Activated CD8-positive, alpha-beta memory T cell treated with anti-CD3 and anti-CD28 coated beads for 36 hours (primary cell): ENCODE measurements around the gene EVI5L. TPM values are rescaled to one million over a fixed set of nuclear protein-coding genes. Genes with fewer than 3 reads are reported as not detected.
"Not testable (repeated sequence)": the region's sequence is repeated elsewhere in the genome, so short reads cannot be mapped to it uniquely, and the experiment has no call there.

Experiments used
- CTCF ChIA-PET: fragments of 350-600 bp; sonication (Branson Sonifier 250); formaldehyde crosslinking; loops from one replicate; lab custom pipeline; 2021; ENCODE audit warnings: antibody characterized with exemption; lab: Charles Lee
- POLR2A ChIA-PET: fragments of 350-600 bp; sonication (Branson Sonifier 250); formaldehyde crosslinking; loops from one replicate; lab custom pipeline; 2021; ENCODE audit warnings: antibody characterized with exemption; lab: Charles Lee
- total RNA-seq, 2 experiments: library from RNA; stranded (reverse); gene quantifications; one replicate each; pipeline ENCODE4 v1.2.3, GENCODE V29; 2021

The EVI5L gene
- total RNA-seq, result 1 to 10 TPM; 5.3 to 6.0 TPM

DNA sequence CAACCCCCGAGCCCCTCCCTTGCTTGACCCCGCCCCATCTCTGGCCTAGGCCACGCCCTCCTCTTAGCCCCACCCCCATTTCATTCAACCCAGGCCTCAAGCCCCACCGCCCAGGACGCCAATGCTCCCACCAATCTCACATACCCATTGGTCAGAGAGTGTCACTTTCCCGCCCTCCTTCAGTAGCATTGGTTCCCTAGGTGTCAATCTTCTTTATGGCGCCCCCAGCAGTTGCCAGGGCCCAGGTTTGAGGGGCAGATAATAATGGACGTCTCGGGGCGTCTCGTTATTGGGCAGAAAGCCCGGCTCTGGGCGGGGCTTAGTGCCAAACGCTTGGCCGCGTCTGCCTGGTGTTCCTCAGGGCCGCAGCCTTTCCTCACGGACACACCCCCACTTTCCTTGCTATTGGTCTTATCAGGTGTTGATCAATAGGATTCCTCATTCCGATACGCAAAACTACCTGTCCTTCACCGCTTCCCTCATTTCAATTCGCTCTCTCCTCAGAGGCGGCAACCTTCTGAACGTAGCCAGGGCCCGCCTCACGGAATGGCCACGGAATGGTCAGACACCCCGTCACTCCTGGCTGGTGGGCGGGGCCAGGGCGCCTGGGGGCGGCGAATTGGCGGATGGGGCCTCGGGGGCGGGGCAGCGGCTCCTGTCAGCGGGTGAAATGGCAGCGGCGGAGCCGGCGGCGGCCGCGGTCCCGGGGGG, at the start of gene EVI5L:
EVI5L (plus strand) TSS at position 658 of the 711 bp plus-strand sequence. CDS start 16,325 bp downstream, outside the sequence.
- ChIA-PET CTCF (interaction anchor here (0.6 kb wide), 1 partner anchor 494 kb away, joined by 3 read pairs; no protein-coding TSS in a partner anchor), POLR2A (no interaction called here)

DNA sequence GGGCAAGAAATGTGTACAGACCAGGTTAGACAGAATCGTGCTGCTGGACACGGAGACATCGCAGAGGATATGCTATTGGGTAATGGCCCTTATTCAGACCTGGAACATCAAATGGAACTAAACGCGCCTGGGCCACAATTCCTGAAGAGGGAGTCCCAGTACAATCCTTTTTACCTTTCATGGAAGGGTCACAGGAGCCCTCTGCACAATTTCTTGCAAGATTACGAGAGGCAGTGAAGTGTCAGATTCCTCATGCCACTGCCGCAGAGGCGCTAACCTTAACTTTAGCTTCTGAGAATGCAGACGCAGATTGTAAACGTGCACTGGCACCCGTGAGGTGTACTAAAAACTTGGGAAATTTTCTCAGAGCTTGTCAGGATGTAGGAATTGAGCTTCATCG, 48.9 kb upstream of the EVI5L start:
- ChIA-PET CTCF (no interaction called here), POLR2A (no interaction called here)

DNA sequence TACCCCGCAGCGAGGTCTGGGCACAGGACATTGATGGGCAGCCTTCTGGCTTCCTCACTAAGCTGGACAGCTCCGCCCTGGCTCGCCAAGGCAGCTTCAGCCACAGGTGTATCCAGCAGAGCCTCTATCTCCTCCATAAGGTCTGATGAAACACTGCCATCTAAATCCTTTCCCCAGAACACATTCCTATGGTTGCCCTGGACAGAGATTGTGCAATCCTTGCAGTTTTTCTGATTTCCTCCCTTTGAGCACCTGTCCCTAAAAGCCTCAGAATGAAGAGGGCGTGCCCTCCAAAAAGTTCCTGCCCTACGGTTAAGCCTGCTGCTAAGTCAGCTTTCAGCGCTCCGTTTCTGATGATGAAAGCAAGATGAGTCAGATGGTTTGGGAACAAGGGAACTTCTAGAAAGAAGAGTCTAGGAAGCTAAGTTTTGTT, 46.0 kb upstream of the EVI5L start:
- CTCF ChIA-PET, result no interaction called here
- POLR2A ChIA-PET, result no interaction called here

DNA sequence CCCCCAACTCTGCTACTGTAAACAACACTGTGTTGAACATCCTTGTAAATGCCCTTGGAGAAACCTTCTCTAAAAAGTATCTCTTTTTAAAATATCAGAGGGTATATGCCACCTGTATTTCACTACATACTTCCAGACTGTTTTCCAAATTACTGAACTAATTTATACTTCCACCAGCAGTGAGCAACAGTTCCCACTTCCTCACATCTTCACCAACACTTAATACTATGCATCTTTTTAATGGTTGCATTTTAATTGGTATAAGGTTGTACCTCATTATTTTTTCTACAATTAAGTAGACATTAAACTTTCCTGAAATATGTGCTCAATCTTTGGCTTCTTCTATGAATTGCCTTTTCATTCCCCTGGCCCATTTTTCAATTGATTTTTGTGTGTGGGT, 45.2 kb upstream of the EVI5L start:
- ChIA-PET CTCF (no interaction called here), POLR2A (no interaction called here)

DNA sequence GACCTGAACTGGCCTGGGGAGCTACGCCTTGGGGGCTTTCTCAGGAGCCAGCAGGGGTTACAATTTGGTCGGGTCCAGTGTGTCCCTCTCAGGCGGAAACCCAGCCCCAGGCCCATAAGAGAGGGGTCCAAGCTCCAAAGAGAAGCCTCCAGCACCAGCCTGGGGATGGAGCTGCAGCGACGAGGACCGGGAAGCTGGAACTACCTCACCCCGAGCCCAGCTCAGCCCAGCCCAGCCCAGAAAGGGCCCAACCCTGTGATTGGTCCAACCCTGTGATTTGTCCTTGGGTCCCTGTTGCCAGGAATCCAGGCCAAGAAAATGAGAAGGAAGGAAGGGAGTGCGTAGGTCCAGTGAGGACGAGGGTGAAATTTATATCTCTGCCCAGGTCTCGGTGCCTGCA, 42.9 kb upstream of the EVI5L start:
- ChIA-PET POLR2A (no interaction called here), CTCF (interaction anchor here (0.8 to 1.2 kb wide), 2 partner anchors 9 to 134 kb away, joined by 3 to 5 read pairs; no protein-coding TSS in a partner anchor)

DNA sequence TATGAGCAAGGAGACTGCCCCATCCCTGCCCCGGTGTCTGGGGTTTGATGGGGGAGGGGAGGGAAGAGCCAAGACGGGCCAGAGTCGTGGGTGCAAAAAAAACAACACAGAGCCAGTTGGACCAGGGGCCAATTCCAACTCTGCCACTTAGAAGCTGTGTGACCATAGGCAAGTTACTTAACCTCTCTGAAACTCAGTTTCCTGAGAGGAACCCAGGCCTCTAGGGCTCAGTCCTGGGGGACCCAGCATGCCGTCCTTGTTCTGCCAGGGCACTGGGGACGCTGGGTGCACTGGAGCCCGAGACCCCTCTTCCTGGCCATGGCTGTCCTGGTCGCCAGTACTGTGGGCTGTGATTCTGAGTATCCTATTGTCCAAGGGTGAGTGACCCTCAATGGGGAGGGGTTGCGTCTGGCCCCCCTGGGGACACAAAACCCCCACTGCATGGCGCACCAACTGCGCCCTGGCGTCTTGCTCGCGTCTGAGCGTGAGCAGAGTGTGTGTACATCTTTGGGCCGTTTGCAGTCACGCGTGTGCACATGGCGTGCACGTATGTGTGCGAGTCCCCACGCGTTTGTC, 42.3 kb upstream of the EVI5L start:
- POLR2A ChIA-PET, result no interaction called here

DNA sequence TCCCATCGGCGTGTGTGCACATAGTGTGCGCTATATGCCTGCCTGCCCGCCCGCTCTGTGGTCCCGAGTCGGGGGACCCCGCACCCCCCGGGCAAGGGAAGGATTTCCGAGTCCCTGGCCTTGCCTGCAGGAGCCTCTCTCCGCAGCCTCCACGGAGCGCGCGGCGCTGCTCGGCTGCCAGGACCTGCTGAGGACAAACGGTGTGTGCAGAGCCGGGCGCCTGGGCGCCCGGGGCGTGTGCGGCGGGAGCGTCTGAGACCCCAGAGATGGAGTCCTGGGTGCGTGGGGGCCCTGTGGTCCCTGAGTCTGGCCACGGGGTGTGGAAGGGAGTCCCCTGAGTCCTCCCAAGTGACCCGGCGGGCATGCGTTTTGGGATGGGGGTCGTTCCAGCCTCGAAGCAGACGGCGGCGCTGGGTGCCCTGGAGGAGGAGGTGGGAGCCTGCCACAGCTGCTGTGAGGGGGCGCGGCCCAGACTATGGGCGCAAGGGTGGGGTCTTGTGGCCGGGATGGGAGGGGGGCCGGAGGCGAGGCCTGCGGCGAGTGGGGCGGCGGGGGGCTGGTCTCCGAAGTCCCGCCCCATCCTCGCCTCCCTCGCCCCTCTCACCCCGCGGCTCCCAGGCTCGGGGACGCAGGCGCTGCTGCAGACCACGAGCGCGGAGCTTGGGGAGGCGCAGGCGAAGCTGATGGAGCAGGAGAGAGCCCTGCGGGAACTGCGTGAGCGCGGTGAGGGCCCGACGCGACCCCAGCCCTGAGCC, 41.7 kb upstream of the EVI5L start:
- POLR2A ChIA-PET, result no interaction called here
- CTCF ChIA-PET, result no interaction called here

More for the DNA sequence above, 42.3 kb upstream of the EVI5L start:
- CTCF ChIA-PET, result interaction anchor here (0.8 to 1.2 kb wide), 2 partner anchors 10 to 134 kb away, joined by 3 to 5 read pairs; no protein-coding TSS in a partner anchor

DNA sequence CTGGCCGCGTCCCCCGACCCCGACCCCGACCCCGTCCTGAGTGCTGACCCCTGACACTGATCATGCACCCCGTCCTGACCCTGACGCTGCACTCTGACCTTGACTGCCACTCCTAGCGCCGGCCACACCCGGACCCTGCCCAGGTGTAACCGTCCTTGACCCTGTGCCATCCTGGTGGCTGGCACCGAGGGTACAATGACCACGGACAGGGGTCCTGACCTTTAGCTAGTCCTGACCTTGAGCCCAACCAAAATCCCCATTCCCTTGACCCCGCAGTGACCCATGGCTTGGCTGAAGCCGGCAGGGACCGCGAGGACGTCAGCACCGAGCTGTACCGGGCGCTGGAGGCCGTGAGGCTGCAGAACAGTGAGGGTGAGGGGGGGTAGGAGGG, 41.1 kb upstream of the EVI5L start:
- POLR2A ChIA-PET, result no interaction called here

DNA sequence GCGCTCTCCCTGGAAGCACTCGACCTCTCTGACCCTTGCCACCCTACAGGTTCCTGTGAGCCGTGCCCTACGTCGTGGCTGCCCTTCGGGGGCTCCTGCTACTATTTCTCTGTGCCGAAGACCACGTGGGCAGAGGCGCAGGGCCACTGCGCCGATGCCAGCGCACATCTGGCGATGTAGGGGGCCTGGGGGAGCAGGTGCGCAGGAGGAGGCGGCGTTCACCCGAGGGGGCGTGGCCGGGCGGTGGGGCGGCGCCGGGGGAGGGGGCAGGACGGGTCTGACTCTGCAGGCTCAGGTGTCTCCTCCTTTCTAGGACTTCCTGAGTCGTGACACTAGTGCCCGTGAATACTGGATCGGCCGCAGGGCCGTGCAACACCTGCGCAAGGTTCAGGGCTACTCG, 40.6 kb upstream of the EVI5L start:
- CTCF ChIA-PET, result interaction anchor here (1.0 to 1.6 kb wide), 2 partner anchors 11 to 60 kb away, joined by 3 read pairs; no protein-coding TSS in a partner anchor
- POLR2A ChIA-PET, result no interaction called here

More for the DNA sequence above, 41.1 kb upstream of the EVI5L start:
- CTCF ChIA-PET, result interaction anchor here (1.6 kb wide), 1 partner anchor 12 kb away, joined by 3 read pairs; no protein-coding TSS in a partner anchor

DNA sequence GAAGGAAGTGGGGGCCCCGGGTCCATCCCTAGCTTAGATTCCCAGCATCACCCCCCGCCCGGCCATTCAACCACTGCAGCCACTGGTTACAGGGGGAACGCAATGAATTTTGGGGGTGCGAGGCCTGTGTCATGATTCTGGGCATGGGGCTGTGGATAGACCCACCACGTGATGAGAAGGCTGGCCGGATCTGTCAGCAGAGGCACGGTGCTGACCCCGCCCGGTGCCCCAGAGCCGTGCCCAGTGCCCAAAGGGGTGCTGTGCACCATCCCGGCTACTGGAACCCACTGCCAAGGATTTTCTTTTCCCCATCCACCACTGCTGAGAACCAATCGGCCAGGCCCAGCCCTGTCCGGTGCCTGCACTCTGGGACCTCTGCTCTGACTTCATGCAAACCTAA, 39.6 kb upstream of the EVI5L start:
- ChIA-PET POLR2A (no interaction called here), CTCF (interaction anchor here (1.0 to 1.6 kb wide), 2 partner anchors 10 to 59 kb away, joined by 3 read pairs; no protein-coding TSS in a partner anchor)

DNA sequence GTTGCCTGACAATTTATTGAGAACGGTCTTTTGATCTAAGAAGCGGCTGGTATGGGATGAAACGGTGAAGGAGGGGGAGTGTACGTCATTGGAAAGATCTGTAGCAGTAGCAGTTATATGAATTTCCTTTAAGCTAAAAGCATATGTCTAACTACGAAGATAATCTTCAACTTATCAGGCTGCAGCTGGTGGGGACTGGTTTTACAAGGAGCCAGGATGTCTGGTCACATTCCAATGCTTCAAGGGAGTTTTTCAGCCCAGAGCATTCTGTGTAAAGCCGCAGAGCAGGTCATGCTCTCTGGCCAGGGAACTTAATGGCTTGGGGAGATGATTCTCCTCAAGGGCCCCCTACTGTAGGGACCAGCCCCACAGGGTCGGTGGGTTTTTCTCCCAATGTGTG, 37.7 kb upstream of the EVI5L start:
- POLR2A ChIA-PET, result no interaction called here
- CTCF ChIA-PET, result interaction anchor here (1.0 kb wide), 1 partner anchor 106 kb away, joined by 3 read pairs; no protein-coding TSS in a partner anchor

DNA sequence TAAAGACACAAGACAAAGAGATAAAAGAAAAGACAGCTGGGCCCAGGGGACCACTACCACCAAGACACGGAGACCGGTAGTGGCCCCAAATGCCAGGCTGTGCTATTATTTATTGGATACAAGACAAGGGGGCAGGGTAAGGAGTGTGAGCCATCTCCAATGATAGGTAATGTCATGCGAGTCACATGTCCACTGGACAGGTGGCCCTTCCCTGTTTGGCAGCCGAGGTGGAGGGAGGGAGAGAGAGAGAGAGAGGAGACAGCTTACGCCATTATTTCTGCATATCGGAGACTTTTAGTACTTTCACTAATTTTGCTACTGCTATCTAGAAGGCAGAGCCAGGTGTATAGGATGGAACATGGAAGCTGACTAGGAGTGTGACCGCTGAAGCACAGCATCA, 37.3 kb upstream of the EVI5L start:
- POLR2A ChIA-PET, result not testable (repeated sequence)
- CTCF ChIA-PET, result interaction anchor here (1.0 kb wide), 1 partner anchor 107 kb away, joined by 3 read pairs; no protein-coding TSS in a partner anchor

DNA sequence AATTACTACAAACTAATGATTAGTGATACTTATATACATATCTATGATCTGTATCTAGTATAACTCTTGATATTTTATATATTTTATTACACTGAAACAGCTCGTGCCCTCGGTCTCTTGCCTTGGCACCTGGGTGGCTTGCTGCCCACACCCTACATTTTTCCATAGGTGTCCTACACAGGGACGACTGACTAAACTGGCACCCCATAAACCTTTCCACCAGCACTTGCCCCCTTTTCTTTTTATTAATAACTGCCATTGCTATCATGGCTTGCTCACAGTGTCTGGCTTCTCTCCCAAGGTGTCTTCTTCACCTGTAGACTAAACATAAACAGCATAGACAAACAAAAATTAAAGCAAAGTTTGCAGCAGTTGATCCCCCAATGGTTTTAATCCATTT, 36.5 kb upstream of the EVI5L start:
- CTCF ChIA-PET, result no interaction called here
- POLR2A ChIA-PET, result no interaction called here

DNA sequence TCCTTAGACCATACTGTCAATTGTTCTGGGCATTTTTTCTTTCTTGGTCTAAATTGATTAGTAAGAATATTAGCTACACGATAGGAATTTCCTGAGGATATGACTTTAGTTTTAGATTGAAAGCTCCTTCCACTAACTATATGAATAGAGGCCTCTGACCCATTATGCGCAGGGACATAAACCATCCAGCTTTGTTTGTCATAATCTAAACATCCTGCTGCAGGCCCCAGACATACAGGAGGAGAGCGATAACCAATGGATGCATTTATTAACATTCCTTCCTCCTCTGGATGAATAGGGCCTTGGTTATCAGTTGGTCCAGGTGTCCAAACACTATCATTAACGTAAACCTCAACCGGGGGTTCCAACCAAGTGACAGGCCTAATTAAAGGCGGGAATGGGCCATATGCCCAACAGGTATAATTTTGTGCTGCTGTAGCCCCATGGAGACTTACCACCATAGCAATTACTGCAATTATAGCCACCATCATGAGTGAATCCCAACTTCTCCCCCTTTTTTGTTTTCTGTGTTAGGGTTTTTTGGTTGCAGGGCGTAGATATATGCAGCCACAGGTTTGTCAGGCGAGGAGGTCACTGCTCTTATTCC, 34.4 kb upstream of the EVI5L start:
- POLR2A ChIA-PET, result no interaction called here
- CTCF ChIA-PET, result interaction anchor here (0.8 to 1.8 kb wide), 2 partner anchors 115 to 227 kb away, joined by 3 to 5 read pairs; partner anchors contain the start of gene TRAPPC5

DNA sequence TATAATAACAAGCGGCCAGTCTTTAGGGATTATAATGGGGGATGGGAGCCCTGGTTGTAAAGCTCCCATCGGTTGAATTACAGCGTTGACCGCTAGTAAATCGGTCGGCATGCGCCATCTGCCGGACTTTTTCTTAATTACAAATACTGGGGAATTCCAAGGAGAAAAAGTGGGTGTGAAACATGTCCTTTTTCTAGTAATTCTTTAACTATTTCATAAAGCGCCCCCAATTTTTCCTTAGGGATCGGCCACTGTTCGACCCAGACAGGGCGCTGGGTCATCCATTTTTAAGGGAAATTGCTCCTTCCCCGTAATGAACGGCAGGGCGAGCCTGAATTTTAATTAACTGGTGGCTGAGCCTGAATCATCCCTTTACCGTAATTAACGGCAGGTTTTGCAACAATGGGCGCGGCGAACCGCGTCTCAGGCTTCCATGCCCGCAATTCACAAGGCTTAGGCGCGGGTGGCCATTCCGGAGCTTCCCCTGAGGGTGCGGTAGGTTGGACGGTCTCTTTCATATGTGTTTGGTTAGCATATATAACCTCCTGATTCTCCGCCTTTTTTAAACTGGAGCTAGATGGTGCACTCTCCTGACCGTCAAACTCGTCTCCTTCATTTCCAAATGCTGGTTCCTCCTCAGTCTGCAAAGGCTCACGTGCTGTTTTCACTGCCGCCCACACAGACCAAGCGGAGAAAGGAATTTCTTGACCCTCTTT, 30.2 kb upstream of the EVI5L start:
- POLR2A ChIA-PET, result interaction anchor here (0.5 to 0.6 kb wide), 2 partner anchors 26 to 170 kb away, joined by 3 to 4 read pairs; partner anchors contain the start of genes PET100 and XAB2
- CTCF ChIA-PET, result interaction anchor here (0.5 to 3.0 kb wide), 20 partner anchors 9 to 662 kb away, joined by 3 to 16 read pairs (median 3); partner anchors contain the start of genes FCER2, PET100 and TRAPPC5

DNA sequence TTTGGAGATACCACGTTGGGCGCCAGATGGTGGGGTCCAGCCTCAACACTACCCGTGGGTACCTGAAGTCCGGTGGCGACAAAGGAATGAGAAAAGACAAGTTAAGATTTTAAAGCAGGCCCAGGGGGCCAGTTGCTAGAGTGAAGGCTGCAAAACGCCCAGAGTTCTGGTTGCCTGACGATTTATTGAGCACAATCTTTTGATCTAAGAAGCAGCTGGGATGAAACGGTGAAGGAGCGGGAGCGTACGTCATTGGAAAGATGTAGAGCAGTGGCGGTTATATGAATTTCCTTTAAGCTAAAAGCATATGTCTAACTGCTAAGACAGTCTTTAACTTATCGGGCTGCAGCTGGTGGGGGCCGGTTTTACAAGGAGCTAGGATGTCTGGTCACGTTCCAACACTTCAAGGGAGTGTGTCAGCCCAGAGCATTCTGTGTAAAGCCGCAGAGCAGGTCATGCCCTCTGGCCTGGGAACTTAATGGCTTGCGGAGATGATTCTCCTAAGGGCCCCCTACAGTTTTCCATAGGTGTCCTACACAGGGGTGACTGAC, 28.9 kb upstream of the EVI5L start:
- POLR2A ChIA-PET, result interaction anchor here (0.6 kb wide), 2 partner anchors 120 to 264 kb away, joined by 3 to 13 read pairs; no protein-coding TSS in a partner anchor
- CTCF ChIA-PET, result interaction anchor here (1.3 to 3.0 kb wide), 8 partner anchors 10 to 233 kb away, joined by 3 to 16 read pairs (median 5); partner anchors contain the start of gene TRAPPC5

DNA sequence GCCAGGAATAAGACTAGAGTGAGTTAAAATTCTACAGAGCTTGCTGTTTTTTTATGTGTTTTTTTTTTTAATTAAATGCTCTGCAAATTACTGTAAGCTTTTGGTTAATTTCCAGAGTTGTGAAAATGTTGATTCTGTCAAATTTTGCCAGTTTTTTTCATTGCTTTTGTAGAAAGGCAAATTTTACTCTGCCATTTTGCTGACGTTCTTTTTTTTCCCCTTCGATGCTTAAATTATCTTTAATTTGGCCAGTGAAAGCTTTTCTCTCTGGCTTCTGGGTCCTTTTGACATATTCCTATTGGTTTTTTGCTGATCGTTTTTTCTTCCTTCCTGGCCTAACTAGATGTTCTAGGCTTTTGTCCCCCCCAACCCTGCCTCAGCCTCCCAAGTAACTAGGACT, 23.8 kb upstream of the EVI5L start:
- ChIA-PET CTCF (interaction anchor here (2.0 kb wide), 1 partner anchor 125 kb away, joined by 7 read pairs; the partner anchor contains the start of gene TRAPPC5), POLR2A (no interaction called here)

DNA sequence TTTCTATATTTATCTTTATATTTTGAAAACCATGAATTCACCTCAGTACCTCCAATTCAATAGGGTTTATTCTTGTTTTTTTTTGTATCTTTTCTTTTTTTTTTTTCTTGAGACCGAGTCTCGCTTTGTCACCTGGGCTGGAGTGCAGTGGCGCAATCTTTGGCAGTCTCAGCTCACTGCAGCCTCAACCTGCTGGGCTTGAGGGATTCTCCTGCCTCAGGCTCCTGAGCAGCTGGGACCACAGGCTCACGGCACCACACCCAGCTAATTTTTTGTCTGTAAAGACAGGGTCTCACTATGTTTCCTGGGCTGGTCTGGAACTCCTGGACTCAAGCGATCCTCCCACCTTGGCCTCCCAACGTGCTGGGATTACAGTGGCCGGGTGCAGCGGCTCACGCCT, 23.1 kb upstream of the EVI5L start:
- CTCF ChIA-PET, result interaction anchor here (0.7 to 2.0 kb wide), 2 partner anchors 126 to 495 kb away, joined by 3 to 7 read pairs; partner anchors contain the start of gene TRAPPC5
- POLR2A ChIA-PET, result no interaction called here
